H9 (cell line): ENCODE data around the gene FA2H. TPM values are rescaled to one million over a fixed set of nuclear protein-coding genes. Genes with fewer than 3 reads are reported as not detected.

Experiments
- DNase-seq: peaks from one replicate; pipeline ENCODE4 v3.0.0-alpha.2; 2017
- H2AFZ ChIP-seq: one replicate; pipeline ENCODE4 v1.6.1; 2013; ENCODE audit warnings: mild to moderate bottlenecking, low read length, control low read depth, moderate library complexity
- H2AK5ac ChIP-seq: 2 replicates; pipeline ENCODE4 v1.6.1; 2013; ENCODE audit warnings: low read length, control low read depth, mixed read lengths; ENCODE audit not compliant: insufficient read length
- H2BK120ac ChIP-seq: one replicate; pipeline ENCODE4 v1.6.1; 2013; ENCODE audit warnings: low read depth, mild to moderate bottlenecking, low read length, control low read depth, inconsistent platforms; ENCODE audit not compliant: poor library complexity, severe bottlenecking
- H2BK12ac ChIP-seq: 2 replicates; pipeline ENCODE4 v1.6.1; 2013; ENCODE audit warnings: low read length, control low read depth, mixed read lengths, low read depth; ENCODE audit not compliant: insufficient read length
- H2BK15ac ChIP-seq: 2 replicates; pipeline ENCODE4 v1.6.1; 2013; ENCODE audit warnings: low read depth, low read length, control low read depth
- H2BK20ac ChIP-seq: one replicate; pipeline ENCODE4 v1.6.1; 2013; ENCODE audit warnings: low read depth, mild to moderate bottlenecking, low read length, control low read depth, inconsistent platforms; ENCODE audit not compliant: poor library complexity, severe bottlenecking
- H2BK5ac ChIP-seq: 2 replicates; pipeline ENCODE4 v1.6.1; 2013; ENCODE audit warnings: low read length, control low read depth, mixed read lengths; ENCODE audit not compliant: insufficient read length
- H3K14ac ChIP-seq: 2 replicates; pipeline ENCODE4 v1.6.1; 2013; ENCODE audit warnings: low read length, control low read depth; ENCODE audit not compliant: insufficient read depth
- H3K18ac ChIP-seq: 2 replicates; pipeline ENCODE4 v1.6.1; 2013; ENCODE audit warnings: low read depth, mild to moderate bottlenecking, mixed read lengths, low read length, control low read depth; ENCODE audit not compliant: insufficient read length
- H3K23ac ChIP-seq: 2 replicates; pipeline ENCODE4 v1.6.1; 2013; ENCODE audit warnings: low read length, control low read depth, mixed read lengths, low read depth; ENCODE audit not compliant: insufficient read length
- H3K23me2 ChIP-seq: 2 replicates; pipeline ENCODE4 v1.6.1; 2013; ENCODE audit warnings: low read depth, mild to moderate bottlenecking, mixed read lengths, low read length, control low read depth; ENCODE audit not compliant: insufficient read length, poor library complexity, severe bottlenecking
- H3K27ac ChIP-seq: 2 replicates; pipeline ENCODE4 v1.5.1; 2013; ENCODE audit warnings: low read length, control low read depth, mixed read lengths, low read depth; ENCODE audit not compliant: insufficient read length
- H3K27me3 ChIP-seq: 2 replicates; pipeline ENCODE4 v1.6.1; 2013; ENCODE audit warnings: low read length, control low read depth, inconsistent platforms; ENCODE audit not compliant: insufficient read depth
- H3K4ac ChIP-seq: 2 replicates; pipeline ENCODE4 v1.6.1; 2013; ENCODE audit warnings: low read depth, mild to moderate bottlenecking, control low read depth, inconsistent platforms, low read length, moderate library complexity
- H3K4me1 ChIP-seq: 2 replicates; pipeline ENCODE4 v1.6.1; 2013; ENCODE audit warnings: low read length, control low read depth, inconsistent platforms; ENCODE audit not compliant: insufficient read depth
- H3K4me2 ChIP-seq: 2 replicates; pipeline ENCODE4 v1.6.1; 2013; ENCODE audit warnings: low read length, control low read depth, mixed read lengths; ENCODE audit not compliant: insufficient read length, insufficient read depth
- H3K56ac ChIP-seq: 2 replicates; pipeline ENCODE4 v1.6.1; 2013; ENCODE audit warnings: low read depth, mild to moderate bottlenecking, mixed read lengths, low read length, control low read depth; ENCODE audit not compliant: insufficient read length
- H3K79me1 ChIP-seq: 2 replicates; pipeline ENCODE4 v1.6.1; 2013; ENCODE audit warnings: low read depth, mild to moderate bottlenecking, moderate library complexity, low read length, control low read depth, inconsistent platforms; ENCODE audit not compliant: insufficient read depth, poor library complexity, severe bottlenecking
- H3K79me2 ChIP-seq: 2 replicates; pipeline ENCODE4 v1.6.1; 2013; ENCODE audit warnings: low read length, control low read depth, inconsistent platforms; ENCODE audit not compliant: insufficient read depth
- H3K9ac ChIP-seq: 2 replicates; pipeline ENCODE4 v1.6.1; 2013; ENCODE audit warnings: low read length, control low read depth, mixed read lengths; ENCODE audit not compliant: insufficient read length; ENCODE audit errors: extremely low read depth
- H3K9me3 ChIP-seq: one replicate; pipeline ENCODE4 v1.6.1; 2013; ENCODE audit warnings: low read depth, low read length, inconsistent platforms; ENCODE audit not compliant: control insufficient read depth
- H3T11ph ChIP-seq: one replicate; pipeline ENCODE4 v1.6.1; 2013; ENCODE audit warnings: mild to moderate bottlenecking, low read length, control low read depth, inconsistent platforms
- H4K20me1 ChIP-seq: one replicate; pipeline ENCODE4 v1.6.1; 2013; ENCODE audit not compliant: control insufficient read depth, insufficient read length, insufficient read depth
- H4K5ac ChIP-seq: 2 replicates; pipeline ENCODE4 v1.6.1; 2013; ENCODE audit warnings: low read depth, mild to moderate bottlenecking, mixed read lengths, low read length, control low read depth; ENCODE audit not compliant: insufficient read length
- H4K8ac ChIP-seq: replicated peaks from 2 replicates; pipeline ENCODE4 v1.6.1; 2013; ENCODE audit warnings: low read length, control low read depth, mixed read lengths, low read depth; ENCODE audit not compliant: insufficient read length
- H4K91ac ChIP-seq: 2 replicates; pipeline ENCODE4 v1.6.1; 2013; ENCODE audit warnings: low read depth, mild to moderate bottlenecking, moderate library complexity, mixed read lengths, low read length, control low read depth; ENCODE audit not compliant: insufficient read length
- H3K27ac Mint-ChIP-seq, 3 experiments: 2 replicates in 2 of 3; 3 replicates in 1 of 3; pipeline ENCODE4 v1.8.0; 2020 to 2021; ENCODE audit warnings: mixed read lengths in 3 of 3, mild to moderate bottlenecking in 1 of 3, moderate library complexity in 1 of 3
- H3K27me3 Mint-ChIP-seq: 2 replicates; pipeline ENCODE4 v1.8.0; 2021; ENCODE audit warnings: low read depth, mild to moderate bottlenecking, moderate library complexity, mixed read lengths
- H3K36me3 Mint-ChIP-seq, 3 experiments: 2 replicates in 2 of 3; 3 replicates in 1 of 3; pipeline ENCODE4 v1.8.0; 2020 to 2021; ENCODE audit warnings: low read depth in 3 of 3, mixed read lengths in 3 of 3; ENCODE audit not compliant: insufficient read depth in 1 of 3
- H3K4me1 Mint-ChIP-seq, 2 experiments: 2 replicates each; pipeline ENCODE4 v1.8.0; 2020; ENCODE audit warnings: mixed read lengths in 2 of 2
- H3K4me3 Mint-ChIP-seq, 2 experiments: 2 replicates in 1 of 2; 3 replicates in 1 of 2; pipeline ENCODE4 v1.8.0; 2020 to 2021; ENCODE audit warnings: mild to moderate bottlenecking in 2 of 2, mixed read lengths in 2 of 2, moderate library complexity in 1 of 2
- H3K9me3 Mint-ChIP-seq, 2 experiments: 2 replicates in 1 of 2; 3 replicates in 1 of 2; pipeline ENCODE4 v1.8.0; 2020; ENCODE audit warnings: mild to moderate bottlenecking in 2 of 2, mixed read lengths in 2 of 2, moderate library complexity in 1 of 2
- WGBS: extraction: QIAGEN DNeasy Blood & Tissue Kit; methylation state at CpG from one replicate; pipeline ENCODE4 v1.1.7; 2013; ENCODE audit warnings: missing lambda C conversion rate, low lambda C conversion rate, mixed read lengths; ENCODE audit not compliant: insufficient read length; ENCODE audit errors: extremely low coverage; 5-methylcytosine and 5-hydroxymethylcytosine counted together
- total RNA-seq: library from RNA; stranded (reverse); gene quantifications from 2 replicates; pipeline ENCODE4 v1.2.1, GENCODE V29; 2021
- TF ChIP-seq, protein P1 (sequence below): fragments of 200-600 bp; sonication (generic); conservative IDR thresholded peaks from 3 replicates; pipeline ENCODE4 v1.8.0; 2021; ENCODE audit warnings: antibody characterized with exemption, mild to moderate bottlenecking

The FA2H gene
- total RNA-seq, 1 experiment from 2014 or later = 25.1 TPM

DNA sequence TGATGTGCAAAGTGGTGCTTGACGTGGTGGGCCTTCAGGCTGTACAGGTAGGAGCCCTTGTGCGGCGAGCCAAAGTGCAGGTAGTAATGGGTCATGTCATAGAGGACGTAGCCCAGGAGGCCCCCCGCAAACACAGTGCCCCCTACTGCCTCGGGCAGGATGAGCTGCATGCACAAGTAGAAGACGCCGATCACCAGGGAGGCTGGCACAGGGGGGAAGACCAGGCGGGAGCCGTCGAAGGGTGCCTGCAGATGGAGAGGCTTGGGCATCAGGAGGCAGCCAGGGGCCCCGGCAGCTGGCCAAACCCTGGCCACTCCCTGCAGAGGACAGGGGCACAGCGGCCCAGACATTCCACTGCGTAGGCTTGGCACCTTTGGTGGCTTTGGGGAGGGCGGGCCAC lies 58.3 kb downstream of the FA2H start:
- no peak overlapping the region for H2BK20ac ChIP-seq
- no peak overlapping the region for H2BK5ac ChIP-seq
- no peak overlapping the region for H2BK15ac ChIP-seq
- no CpG with 5 or more reads among the region's 15 CpGs for WGBS
- no peaks in the 10 kb centered on the region for H3K27me3 ChIP-seq
- no peaks in the 10 kb centered on the region for H4K20me1 ChIP-seq
- H3K4ac ChIP-seq = no peak overlapping the region
- no peak overlapping the region for H3K27ac Mint-ChIP-seq
- no peaks in the 10 kb centered on the region for H3K9me3 ChIP-seq
- no peak overlapping the region for H3K14ac ChIP-seq
- no peak overlapping the region for H2AK5ac ChIP-seq
- H3K36me3 Mint-ChIP-seq = peaks cover 0 to 5% (median 0%) of the 10 kb centered on the region in 3 experiments; a peak in 2 of 7 replicates
- H3K9ac ChIP-seq = no peak overlapping the region
- no peak overlapping the region for H3K4me3 Mint-ChIP-seq
- H2BK12ac ChIP-seq = no peak overlapping the region
- peaks cover 0 to 5% of the 10 kb centered on the region in 2 experiments; a peak in 1 of 4 replicates for H3K4me1 Mint-ChIP-seq
- no peak for DNase-seq
- no peak overlapping the region for H2BK120ac ChIP-seq
- H3K4me2 ChIP-seq = no peak overlapping the region
- H3K9me3 Mint-ChIP-seq = no peaks in the 10 kb centered on the region; a peak in 1 of 5 replicates
- no peak overlapping the region for H4K91ac ChIP-seq
- H3K18ac ChIP-seq = no peak overlapping the region
- no peaks in the 10 kb centered on the region for H3K23me2 ChIP-seq
- H3K79me2 ChIP-seq = no peaks in the 10 kb centered on the region
- no peak overlapping the region for H3K23ac ChIP-seq
- H3K4me1 ChIP-seq = no peaks in the 10 kb centered on the region
- TF ChIP-seq, protein P1, sequence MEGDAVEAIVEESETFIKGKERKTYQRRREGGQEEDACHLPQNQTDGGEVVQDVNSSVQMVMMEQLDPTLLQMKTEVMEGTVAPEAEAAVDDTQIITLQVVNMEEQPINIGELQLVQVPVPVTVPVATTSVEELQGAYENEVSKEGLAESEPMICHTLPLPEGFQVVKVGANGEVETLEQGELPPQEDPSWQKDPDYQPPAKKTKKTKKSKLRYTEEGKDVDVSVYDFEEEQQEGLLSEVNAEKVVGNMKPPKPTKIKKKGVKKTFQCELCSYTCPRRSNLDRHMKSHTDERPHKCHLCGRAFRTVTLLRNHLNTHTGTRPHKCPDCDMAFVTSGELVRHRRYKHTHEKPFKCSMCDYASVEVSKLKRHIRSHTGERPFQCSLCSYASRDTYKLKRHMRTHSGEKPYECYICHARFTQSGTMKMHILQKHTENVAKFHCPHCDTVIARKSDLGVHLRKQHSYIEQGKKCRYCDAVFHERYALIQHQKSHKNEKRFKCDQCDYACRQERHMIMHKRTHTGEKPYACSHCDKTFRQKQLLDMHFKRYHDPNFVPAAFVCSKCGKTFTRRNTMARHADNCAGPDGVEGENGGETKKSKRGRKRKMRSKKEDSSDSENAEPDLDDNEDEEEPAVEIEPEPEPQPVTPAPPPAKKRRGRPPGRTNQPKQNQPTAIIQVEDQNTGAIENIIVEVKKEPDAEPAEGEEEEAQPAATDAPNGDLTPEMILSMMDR = peak; percentile 48
- H3K27ac ChIP-seq = no peak overlapping the region
- no peaks in the 10 kb centered on the region for H3K79me1 ChIP-seq
- H2AFZ ChIP-seq = no peak overlapping the region
- no peaks in the 10 kb centered on the region; the same call in none of the 2 replicates for H3K27me3 Mint-ChIP-seq
- no peak overlapping the region for H3T11ph ChIP-seq
- H4K8ac ChIP-seq = no peak overlapping the region
- H3K56ac ChIP-seq = no peak overlapping the region
- no peak overlapping the region for H4K5ac ChIP-seq
